Chondrocyte (in vitro differentiated cells): ENCODE measurements around the gene ADIRF. TPM values are rescaled to one million over a fixed set of nuclear protein-coding genes. Genes with fewer than 3 reads are reported as not detected.
"Not testable (repeated sequence)": the region's sequence is repeated elsewhere in the genome, so short reads cannot be mapped to it uniquely, and the experiment has no call there.

Experiments
- DNase-seq: peaks from one replicate; pipeline ENCODE4 v3.0.0; 2021; ENCODE audit warnings: mixed read lengths, low spot score
- H3K27ac Mint-ChIP-seq: one replicate; pipeline ENCODE4 v1.8.0; 2021; ENCODE audit warnings: mild to moderate bottlenecking, moderate library complexity, mixed read lengths; ENCODE audit not compliant: unreplicated experiment
- H3K27me3 Mint-ChIP-seq: 2 replicates; pipeline ENCODE4 v1.8.0; 2021; ENCODE audit warnings: low read depth, mixed read lengths
- H3K36me3 Mint-ChIP-seq: 2 replicates; pipeline ENCODE4 v1.8.0; 2021; ENCODE audit warnings: low read depth, mixed read lengths
- H3K4me1 Mint-ChIP-seq: 2 replicates; pipeline ENCODE4 v1.8.0; 2021; ENCODE audit warnings: low read depth, mild to moderate bottlenecking, mixed read lengths
- H3K4me3 Mint-ChIP-seq: one replicate; pipeline ENCODE4 v1.8.0; 2021; ENCODE audit warnings: mild to moderate bottlenecking, moderate library complexity, mixed read lengths; ENCODE audit not compliant: unreplicated experiment
- H3K9me3 Mint-ChIP-seq: 2 replicates; pipeline ENCODE4 v1.8.0; 2021; ENCODE audit warnings: low read depth, mixed read lengths
- total RNA-seq: library from RNA; stranded (reverse); gene quantifications from 3 replicates; pipeline ENCODE4 v1.2.1, GENCODE V29; 2021
- TF ChIP-seq, protein P1 (sequence below): fragments of 200-600 bp; sonication (generic); IDR thresholded peaks from 2 replicates; pipeline ENCODE4 v1.5.0; 2021; ENCODE audit warnings: antibody characterized with exemption, mild to moderate bottlenecking, moderate library complexity

ADIRF gene
- total RNA-seq, 1 donor from 2014 or later: 0.65 TPM

DNA sequence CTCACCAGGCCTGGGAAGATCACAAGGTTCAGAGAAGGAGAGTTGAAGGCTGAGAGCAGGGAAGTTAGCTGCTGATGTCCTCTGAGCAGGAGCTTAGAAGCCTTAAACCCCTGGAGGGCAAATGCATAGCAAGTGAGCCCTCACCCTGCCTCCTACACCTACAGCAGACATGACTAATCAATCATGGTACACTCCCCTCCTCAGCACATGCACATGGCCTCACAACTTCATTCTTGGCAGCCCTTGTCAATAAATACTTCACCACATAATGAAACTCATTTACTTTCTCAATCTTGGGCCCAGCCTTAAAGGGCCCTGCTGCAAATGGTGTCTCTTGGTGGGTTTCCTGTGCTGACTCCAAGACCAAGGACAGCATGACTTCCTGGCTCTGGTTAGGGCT lies 23.8 kb upstream of the ADIRF start:
- H3K9me3 Mint-ChIP-seq: no peaks in the 10 kb centered on the region
- DNase-seq: no peak
- TF ChIP-seq, protein P1, sequence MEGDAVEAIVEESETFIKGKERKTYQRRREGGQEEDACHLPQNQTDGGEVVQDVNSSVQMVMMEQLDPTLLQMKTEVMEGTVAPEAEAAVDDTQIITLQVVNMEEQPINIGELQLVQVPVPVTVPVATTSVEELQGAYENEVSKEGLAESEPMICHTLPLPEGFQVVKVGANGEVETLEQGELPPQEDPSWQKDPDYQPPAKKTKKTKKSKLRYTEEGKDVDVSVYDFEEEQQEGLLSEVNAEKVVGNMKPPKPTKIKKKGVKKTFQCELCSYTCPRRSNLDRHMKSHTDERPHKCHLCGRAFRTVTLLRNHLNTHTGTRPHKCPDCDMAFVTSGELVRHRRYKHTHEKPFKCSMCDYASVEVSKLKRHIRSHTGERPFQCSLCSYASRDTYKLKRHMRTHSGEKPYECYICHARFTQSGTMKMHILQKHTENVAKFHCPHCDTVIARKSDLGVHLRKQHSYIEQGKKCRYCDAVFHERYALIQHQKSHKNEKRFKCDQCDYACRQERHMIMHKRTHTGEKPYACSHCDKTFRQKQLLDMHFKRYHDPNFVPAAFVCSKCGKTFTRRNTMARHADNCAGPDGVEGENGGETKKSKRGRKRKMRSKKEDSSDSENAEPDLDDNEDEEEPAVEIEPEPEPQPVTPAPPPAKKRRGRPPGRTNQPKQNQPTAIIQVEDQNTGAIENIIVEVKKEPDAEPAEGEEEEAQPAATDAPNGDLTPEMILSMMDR: no peak
- no peaks in the 10 kb centered on the region for H3K36me3 Mint-ChIP-seq
- H3K27ac Mint-ChIP-seq: no peak overlapping the region
- H3K27me3 Mint-ChIP-seq: peaks cover 7% of the 10 kb centered on the region
- peaks cover 5% of the 10 kb centered on the region for H3K4me1 Mint-ChIP-seq
- H3K4me3 Mint-ChIP-seq: no peak overlapping the region

DNA sequence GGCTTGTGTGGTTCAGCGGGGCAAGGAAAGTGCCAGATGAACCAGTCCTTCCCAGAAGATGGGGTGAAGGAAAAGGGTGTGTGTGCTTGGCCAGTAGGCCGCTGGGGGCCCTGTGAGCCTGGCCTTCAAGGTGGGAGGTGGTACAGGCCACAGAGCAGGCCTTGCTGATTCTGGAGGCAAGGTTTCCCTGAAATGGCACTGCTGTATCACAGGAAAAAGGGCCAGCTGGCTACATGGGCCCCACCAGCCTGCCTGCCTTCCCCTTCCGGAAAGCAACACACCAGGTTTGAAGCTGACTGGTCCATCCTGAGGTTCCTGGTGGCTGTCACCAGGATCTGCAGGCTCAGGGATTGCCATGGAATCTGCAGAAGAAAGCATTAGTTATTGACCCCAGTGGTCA lies 23.4 kb upstream of the ADIRF start:
- peaks cover 7% of the 10 kb centered on the region for H3K27me3 Mint-ChIP-seq
- H3K4me3 Mint-ChIP-seq: no peak overlapping the region
- peak; percentile 50 for DNase-seq
- TF ChIP-seq, protein P1: no peak
- no peaks in the 10 kb centered on the region for H3K9me3 Mint-ChIP-seq
- no peaks in the 10 kb centered on the region for H3K36me3 Mint-ChIP-seq
- H3K4me1 Mint-ChIP-seq: peaks cover 5% of the 10 kb centered on the region
- H3K27ac Mint-ChIP-seq: no peak overlapping the region

DNA sequence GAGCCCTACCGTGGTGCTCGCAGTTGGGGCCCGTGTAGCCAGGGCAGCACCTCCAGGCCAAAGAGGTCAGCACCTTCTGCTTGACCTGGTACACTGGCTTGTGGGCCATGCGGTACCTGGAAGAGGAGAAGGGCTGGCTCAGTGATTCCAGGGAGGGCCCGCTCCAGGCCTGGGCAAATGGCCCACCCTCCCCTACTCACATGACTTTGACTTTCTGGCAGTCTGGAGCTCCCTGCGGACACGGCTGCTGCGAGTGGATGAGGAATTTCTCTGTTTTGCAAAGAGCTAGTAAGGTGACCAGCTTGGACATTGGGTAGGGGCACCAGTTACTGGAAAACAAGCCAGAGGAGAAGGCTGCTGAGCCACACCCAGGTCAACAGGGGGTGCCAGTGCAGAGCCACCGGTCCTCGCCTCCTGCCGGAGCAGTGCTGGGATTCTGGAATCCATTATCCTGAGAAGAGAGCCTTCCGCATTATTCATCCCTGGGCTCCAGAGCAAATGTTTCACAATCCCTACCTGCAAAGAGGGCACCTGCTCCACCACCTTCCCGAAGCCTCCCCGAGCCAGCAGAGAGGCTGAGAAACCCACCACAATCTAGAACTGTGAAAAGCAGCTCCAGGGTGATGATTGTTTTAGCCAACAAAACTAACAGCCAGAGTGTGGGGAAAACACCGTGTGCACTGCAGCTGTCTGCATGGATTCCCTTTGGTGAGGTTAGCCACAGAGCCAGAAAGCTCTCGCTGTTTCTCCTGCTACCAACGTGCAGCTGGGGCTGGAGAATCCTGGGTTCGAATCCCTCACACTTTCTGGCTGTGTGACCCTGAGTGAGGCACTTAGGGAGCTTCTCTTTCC lies 22.7 kb upstream of the ADIRF start:
- no peak overlapping the region for H3K27ac Mint-ChIP-seq
- peak; percentile 78 for DNase-seq
- H3K36me3 Mint-ChIP-seq: no peaks in the 10 kb centered on the region
- H3K9me3 Mint-ChIP-seq: no peaks in the 10 kb centered on the region
- peaks cover 7% of the 10 kb centered on the region for H3K27me3 Mint-ChIP-seq
- H3K4me1 Mint-ChIP-seq: peaks cover 5% of the 10 kb centered on the region
- TF ChIP-seq, protein P1: peak; percentile 64
- H3K4me3 Mint-ChIP-seq: no peak overlapping the region

DNA sequence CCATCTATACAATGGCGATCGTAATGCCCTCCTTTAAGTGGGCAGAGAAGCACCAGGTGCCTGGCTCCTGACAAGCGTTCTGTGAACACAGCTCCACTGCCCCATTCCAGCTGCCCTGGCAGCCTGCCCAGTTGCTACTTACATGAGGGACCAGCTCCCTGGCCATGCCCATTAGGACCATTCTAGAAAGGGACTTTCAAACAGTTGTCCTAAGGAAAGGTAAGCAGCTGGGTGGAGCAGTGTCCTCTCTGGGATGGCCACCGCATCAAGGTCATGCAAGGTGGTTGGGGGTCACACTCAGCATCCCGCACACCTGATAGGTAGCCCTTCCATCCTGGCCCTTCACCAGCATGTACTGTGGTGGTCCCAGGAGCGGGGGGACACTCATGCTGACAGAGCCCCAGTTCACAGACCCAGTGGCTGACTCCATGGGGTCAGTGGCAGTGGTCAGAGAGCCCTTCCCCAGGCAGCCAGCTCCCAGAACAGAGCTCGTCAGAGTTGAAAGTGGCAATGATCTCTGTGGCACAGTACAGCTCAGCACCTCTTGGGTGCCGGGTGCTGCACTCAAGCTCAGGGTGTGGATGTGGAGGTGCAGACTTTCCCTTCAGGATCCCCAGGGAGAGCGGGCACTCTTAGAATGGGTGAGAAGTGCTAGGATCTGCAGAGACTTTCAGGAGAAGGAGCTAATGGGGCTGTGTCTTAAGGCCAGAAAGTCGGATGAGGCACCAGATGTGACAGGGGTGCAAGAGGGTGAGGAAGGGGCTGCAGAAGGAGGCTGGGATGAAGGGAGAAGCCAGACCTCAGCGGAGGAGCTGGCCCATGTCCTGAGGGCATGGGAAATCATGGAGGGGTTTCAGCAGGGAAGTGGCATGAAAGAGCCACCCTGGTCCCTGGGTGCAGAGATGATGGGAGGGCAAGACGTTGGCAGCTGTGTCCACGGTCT lies 21.8 kb upstream of the ADIRF start:
- H3K9me3 Mint-ChIP-seq: no peaks in the 10 kb centered on the region
- no peak overlapping the region for H3K4me3 Mint-ChIP-seq
- TF ChIP-seq, protein P1: no peak
- H3K36me3 Mint-ChIP-seq: no peaks in the 10 kb centered on the region
- peaks cover 7% of the 10 kb centered on the region for H3K27me3 Mint-ChIP-seq
- peak; percentile 73 for DNase-seq
- no peak overlapping the region for H3K27ac Mint-ChIP-seq
- H3K4me1 Mint-ChIP-seq: peaks cover 5% of the 10 kb centered on the region

DNA sequence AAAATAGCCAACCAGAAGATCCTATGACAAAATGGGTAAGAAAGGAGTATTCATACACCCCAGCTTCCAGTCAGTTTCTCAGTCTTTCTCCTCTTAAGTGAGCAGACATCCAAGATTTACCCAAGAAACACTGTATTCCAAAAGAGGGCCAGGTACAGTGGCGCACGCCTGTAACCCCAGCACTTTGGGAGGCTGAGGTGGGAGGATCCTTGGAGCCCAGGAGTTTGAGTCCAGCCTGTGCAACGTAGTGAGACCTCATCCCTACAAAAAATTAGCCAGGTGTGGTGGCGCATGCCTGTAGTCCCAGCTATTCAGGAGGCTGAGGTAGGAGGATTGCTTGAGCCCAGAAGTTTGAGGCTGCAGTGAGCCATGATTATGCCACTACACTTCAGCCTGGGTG lies 20.5 kb upstream of the ADIRF start:
- H3K27me3 Mint-ChIP-seq, H3K4me1 Mint-ChIP-seq, H3K36me3 Mint-ChIP-seq, H3K4me3 Mint-ChIP-seq, H3K27ac Mint-ChIP-seq: not testable (repeated sequence)
- peak; percentile 26 for DNase-seq
- H3K9me3 Mint-ChIP-seq: peaks cover 10% of the 10 kb centered on the region
